ENCODE data around the gene NAV2. TPM values are rescaled to one million over a fixed set of nuclear protein-coding genes. Genes with fewer than 3 reads are reported as not detected.

NAV2 gene
- polyA plus RNA-seq, 1 donor: 89.1 TPM

- no peak for DNase-seq
These were observed 296.4 kb downstream of the NAV2 start for GRCh38 chr11:20008871-20009644.

GRCh38 chr11:20010156-20010850, 297.7 kb downstream of the NAV2 start:
- no peak for DNase-seq

- DNase-seq: no peak
These were observed 298.2 kb downstream of the NAV2 start for GRCh38 chr11:20010851-20011225.

GRCh38 chr11:20011307-20011951, 298.8 kb downstream of the NAV2 start:
- DNase-seq: no peak

DNA sequence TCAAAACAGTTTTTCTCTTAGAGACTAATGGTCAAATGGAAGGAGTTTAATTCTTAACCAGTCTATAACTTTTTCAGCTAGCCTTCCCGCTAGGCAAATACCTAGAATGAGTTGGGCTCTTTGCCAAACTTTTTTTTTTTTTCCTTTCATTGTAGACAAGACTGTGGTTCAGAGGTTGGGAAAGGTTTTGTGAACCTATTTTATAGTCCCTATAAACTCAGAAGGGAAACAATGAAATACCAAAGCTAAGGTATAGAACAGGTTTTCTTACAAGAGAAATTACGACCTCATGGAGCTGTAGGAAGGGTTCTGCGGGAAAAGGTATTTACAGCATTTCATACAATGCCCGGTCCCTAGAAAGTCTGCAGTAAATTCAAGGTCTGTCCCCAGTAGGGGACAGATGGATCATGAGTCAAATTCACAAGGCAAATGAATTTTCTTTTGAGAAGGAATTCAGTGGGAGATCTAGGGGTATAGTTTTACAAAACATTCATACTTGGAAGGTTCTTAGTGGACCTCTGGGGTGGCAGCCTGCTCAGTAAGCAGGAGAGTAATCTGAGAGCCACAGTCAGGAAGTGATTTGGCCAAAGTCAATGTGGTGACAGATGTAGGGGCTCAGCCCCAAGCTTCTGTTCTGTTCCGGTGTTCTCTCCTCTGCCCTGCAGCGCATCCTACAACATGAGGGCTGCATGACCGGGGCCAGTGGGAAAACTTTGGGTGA, 300.9 kb downstream of the NAV2 start:
- no peak for DNase-seq

GRCh38 chr11:20014067-20014402, 301.4 kb downstream of the NAV2 start:
- no peak for DNase-seq

DNA sequence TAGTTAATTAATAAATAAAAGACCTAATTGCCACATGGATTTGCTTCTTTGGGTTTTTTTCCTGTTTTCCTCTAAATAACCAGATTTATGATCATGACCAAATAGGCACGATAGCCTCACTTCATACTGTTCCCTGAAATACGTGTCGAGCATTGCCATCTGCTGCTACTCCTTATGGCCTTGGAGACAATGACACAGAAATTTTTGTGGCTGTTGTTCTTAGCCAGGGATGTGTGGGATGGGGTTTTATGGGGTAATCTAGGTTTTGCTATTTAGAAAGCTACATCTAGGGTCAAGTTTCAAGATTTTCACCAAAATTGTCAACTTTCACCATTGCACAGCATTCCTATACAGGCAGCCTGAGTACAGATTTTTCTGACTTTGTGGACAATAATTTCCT, 302.5 kb downstream of the NAV2 start:
- no peak for DNase-seq

DNA sequence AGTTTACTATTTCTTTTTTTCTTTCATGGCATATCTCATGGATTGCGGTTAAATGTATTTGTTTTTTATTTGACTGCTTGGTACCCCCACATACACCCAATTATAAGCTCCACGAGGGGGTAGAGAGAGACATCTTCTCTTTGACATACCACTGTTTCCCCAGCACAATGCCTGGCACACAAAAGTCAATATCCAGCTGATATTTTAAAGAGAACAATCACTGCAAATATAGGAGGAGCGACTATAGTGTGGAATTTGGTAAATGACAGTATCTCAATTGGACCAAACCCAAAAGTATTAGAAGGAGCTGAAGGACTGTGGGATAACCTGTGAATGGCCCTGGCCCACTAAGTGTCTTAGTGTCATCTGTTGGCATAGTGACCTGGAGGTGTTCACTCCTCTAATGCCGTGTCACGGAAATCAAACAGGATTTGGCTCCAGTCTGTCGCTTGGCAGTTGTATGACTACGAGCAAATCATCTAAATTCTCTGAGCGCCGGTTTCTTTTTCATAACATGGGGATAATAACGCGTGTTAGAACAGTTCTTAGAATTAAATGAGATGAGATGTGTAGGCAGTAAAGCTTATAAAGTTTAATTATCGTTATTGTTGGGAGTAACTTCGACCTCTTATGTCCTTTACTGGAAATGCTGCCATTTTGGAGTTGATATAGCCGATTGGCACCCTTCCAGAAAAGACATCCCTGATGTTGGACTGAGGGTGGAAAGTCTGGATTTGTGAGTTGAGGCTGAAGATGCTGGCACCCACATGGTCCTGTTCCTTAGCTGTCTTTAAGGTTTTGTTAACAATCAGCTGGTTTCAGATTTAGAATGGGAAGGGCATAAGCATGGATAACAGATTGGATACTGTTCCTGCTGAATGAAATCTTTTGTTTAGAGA, 303.1 kb downstream of the NAV2 start:
- DNase-seq: no peak

DNA sequence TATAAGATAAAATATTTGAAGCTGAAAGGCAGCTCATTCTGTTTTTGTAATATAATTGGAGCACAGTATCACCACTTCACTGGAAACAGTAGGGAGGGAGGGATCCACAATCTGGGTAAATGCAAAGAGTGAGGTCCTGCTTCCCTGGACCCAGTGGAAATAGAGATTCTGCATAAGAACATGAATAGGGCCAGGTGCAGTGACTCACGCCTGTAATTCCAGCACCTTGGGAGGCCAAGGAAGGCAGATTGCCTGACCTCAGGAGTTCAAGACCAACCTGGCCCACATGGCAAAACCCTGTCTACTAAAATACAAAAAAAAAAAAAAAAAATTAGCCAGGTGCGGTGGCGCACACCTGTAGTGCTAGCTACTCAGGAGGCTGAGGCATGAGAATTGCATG, 303.9 kb downstream of the NAV2 start:
- no peak for DNase-seq

GRCh38 chr11:20017320-20017719, 304.7 kb downstream of the NAV2 start:
- DNase-seq: no peak

DNA sequence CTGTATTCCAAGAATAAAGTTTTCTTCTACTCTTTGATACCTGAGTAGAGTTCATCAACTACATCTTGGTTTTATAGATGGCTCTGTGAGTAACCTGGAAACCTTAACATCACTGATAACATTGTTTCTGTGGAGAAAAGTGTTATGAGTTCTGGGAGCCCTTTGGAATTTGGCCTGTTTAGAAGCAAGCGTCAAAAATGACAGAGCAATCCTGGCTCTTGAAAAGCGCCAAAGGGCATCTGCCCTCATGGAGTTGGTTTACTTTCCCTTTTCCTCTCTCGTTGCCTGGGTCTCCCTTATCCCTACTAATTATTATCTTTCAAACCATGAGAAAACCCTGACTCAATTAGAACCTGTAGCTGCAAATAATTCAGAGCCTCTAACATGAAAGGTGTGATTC, 307.6 kb downstream of the NAV2 start:
- DNase-seq: no peak

GRCh38 chr11:20020716-20021115, 308.1 kb downstream of the NAV2 start:
- DNase-seq: no peak

DNA sequence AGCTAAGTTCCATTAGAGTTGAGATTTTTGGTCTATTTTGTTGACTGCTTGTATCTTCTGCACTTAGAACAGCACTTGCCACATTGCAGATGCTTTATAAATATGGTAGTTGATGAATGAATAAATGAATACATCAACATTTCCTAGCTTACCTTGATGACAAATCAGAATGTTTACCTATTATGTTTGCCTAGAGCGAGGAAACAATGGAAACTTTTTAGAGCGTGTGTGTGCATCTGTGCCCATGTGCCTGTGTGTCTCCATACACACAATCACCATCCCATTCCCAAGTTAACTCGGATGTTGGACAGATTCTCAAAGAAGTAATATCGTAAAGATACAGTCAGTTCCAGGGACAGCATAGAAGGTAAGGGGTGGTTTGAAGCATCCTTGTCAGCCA, 308.6 kb downstream of the NAV2 start:
- DNase-seq: no peak

- no peak for DNase-seq
These were observed 309.2 kb downstream of the NAV2 start for GRCh38 chr11:20021771-20022362.

- no peak for DNase-seq
These were observed 309.9 kb downstream of the NAV2 start for GRCh38 chr11:20022363-20023081.

DNA sequence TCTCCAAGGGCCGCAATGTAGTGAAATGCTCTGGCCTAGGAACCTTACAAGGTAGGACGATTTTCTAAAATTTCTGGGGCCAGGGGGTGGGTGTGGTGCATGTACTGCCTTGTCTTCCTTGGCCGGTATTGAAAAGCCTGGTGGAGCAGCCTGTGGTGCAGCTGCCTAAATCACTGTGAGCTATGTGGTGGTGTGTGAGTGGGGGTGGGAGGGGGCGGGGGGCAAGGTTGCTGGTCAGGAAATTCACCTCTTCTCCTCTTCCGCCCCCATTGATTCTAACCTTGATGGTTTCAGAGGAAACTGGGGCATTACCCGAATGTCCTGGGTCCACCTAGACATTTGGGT, 310.4 kb downstream of the NAV2 start:
- no peak for DNase-seq

DNA sequence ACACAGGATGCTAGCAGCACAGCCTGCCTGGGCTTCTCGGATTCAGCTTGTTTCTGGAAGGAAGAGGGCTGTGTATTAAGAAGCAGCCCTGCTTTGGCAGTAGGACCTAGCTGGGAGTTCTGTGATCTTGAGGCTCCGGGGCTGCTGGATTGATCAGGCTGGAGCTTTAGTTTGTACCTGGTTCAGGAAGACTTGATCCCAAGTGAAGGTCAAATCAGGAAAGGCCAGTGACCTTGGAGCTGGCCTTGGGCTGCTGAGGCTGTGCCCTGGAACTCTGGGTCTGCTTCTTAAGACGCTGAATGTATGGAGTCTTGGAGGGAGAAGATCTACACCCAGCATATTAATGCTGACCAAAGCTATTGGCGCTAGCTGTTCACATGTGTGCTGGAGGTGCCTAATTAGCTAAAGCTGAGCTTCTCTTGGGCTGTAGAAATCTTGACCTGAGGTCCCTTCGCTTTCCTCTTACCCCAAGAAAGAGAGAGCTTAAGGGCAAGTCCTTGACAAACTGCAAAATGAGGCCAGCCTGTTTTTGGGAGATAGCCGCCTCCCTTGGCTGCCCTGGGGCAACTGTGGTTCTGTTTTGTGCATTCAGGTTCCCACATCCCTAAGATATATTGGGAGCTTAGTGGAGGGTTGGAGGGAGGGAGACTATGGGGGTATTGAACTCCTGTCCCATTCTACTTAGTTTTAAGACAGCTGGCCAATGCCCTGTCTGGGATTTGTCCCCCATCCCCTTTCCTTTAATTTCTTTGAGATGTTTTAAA, 311.7 kb downstream of the NAV2 start:
- no peak for DNase-seq

GRCh38 chr11:20025332-20025840, 312.7 kb downstream of the NAV2 start:
- no peak for DNase-seq

GRCh38 chr11:20026629-20027555, 314.3 kb downstream of the NAV2 start:
- DNase-seq: no peak
